Esophagus squamous epithelium (tissue), 5 donors: ENCODE data around the gene CHKB. TPM values are rescaled to one million over a fixed set of nuclear protein-coding genes. Genes with fewer than 3 reads are reported as not detected.
A peak's percentile ranks its signal among the peaks of the same experiment; 100 is the strongest.

Source experiments
- DNase-seq: peaks from one replicate; lab custom pipeline; 2025; lab: John Stamatoyannopoulos, UW
- H3K27ac ChIP-seq, 4 donors: fragments of 200-600 bp; sonication (generic); one replicate each; pipeline ENCODE4 v1.5.1; 2016 to 2019; ENCODE audit warnings: mild to moderate bottlenecking in 1 of 4
- H3K27me3 ChIP-seq, 4 donors: fragments of 200-600 bp; sonication (generic); 1 replicate in 3 of 4; 2 replicates in 1 of 4; pipeline versions ENCODE4 v1.5.1 to v1.6.0; 2017 to 2021; ENCODE audit warnings: antibody characterized with exemption in 1 of 4
- H3K36me3 ChIP-seq, 3 donors: fragments of 200-600 bp; sonication (generic); one replicate each; pipeline ENCODE4 v1.5.1; 2016 to 2019
- H3K4me1 ChIP-seq, 3 donors: fragments of 200-600 bp; sonication (generic); one replicate each; pipeline ENCODE4 v1.5.1; 2017 to 2019
- H3K4me3 ChIP-seq, 4 donors: fragments of 200-600 bp; sonication (generic); 1 replicate in 3 of 4; 2 replicates in 1 of 4; pipeline ENCODE4 v1.5.1; 2016 to 2019; ENCODE audit warnings: mild to moderate bottlenecking in 2 of 4, moderate library complexity in 1 of 4
- H3K9me3 ChIP-seq, 3 donors: fragments of 200-600 bp; sonication (generic); one replicate each; pipeline ENCODE4 v1.5.1; 2016 to 2019
- CTCF ChIP-seq, 6 experiments: fragments of 450-650 bp in 4 of 6; fragments of 200-600 bp in 2 of 6; sonication (generic) in 2 of 6; IDR thresholded peaks; one replicate each; pipeline ENCODE4 v1.5.1; 2016 to 2019; ENCODE audit warnings: antibody characterized with exemption in 6 of 6, mild to moderate bottlenecking in 4 of 6, moderate library complexity in 4 of 6
- POLR2A ChIP-seq, 4 donors: fragments of 450-650 bp; IDR thresholded peaks; one replicate each; pipeline ENCODE4 v1.6.1; 2017; ENCODE audit warnings: antibody characterized with exemption in 4 of 4, mild to moderate bottlenecking in 4 of 4, moderate library complexity in 3 of 4
- WGBS, 2 donors: methylation state at CpG; one replicate each; pipeline ENCODE4 v1.1.5; 2018; 5-methylcytosine and 5-hydroxymethylcytosine counted together
- intact Hi-C: fragments of 100-400 bp; cut with DNase I; formaldehyde crosslinking; loops from one replicate; pipeline ENCODE4 v1.15.0; 2022
- total RNA-seq, 4 donors: library from RNA; depleted of rRNA; stranded (reverse); fragments of >200 nt; gene quantifications; one replicate each; pipeline ENCODE4 v1.1.0, GENCODE V29; 2016
- donor health status: DM: yes; HTN: yes; CAD: no.

The CHKB gene
- total RNA-seq, 4 donors from 2014 or later: 16.7 to 51.2 (median 35.4) TPM

DNA sequence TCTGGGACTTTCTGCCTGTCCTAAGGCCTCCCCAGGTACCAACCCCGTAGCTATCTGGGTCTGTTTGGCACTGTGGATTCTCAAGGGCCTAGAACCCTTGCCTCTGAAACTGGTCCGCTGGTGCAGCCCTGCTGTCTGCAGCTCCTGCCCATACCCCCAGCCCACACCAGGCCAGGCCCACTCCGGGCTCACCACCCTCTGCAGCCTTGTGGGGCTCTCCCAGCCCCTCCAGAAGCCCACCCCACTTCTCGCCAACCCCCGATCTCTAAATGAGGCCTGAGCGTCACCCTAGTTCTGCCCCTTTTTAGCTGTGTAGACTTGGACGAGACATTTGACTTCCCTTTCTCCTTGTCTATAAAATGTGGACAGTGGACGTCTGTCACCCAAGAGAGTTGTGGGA is 32.3 kb downstream of the CHKB start:
- Histone ChIP-seq H3K4me1 (peaks cover 3 to 40% (median 7%) of the 10 kb centered on the region in 3 donors), H3K9me3 (no peaks in the 10 kb centered on the region), H3K4me3 (no peak overlapping the region), H3K36me3 (no peaks in the 10 kb centered on the region), H3K27ac (no peak overlapping the region), H3K27me3 (peaks cover 0 to 59% (median 0%) of the 10 kb centered on the region in 4 donors)
- 68 to 84% methylated on average over 3 to 5 of the region's 8 CpGs for WGBS, 2 donors
- no peak for TF ChIP-seq CTCF (IDR thresholded peaks at IDR 0.05)
- TF ChIP-seq POLR2A (IDR thresholded peaks at IDR 0.05): no peak
- intact Hi-C loops: no loop called here
- DNase-seq: no peak

GRCh38 chr22:50548921-50549790 is 33.5 kb downstream of the CHKB start:
- peak overlapping the region; percentile 5 to 59 (median 30) for H3K4me3 ChIP-seq
- TF ChIP-seq POLR2A (IDR thresholded peaks at IDR 0.05) (no peak), CTCF (IDR thresholded peaks at IDR 0.05) (no peak)
- intact Hi-C loops: no loop called here
- H3K27me3 ChIP-seq: peaks cover 0 to 69% (median 0%) of the 10 kb centered on the region in 4 donors
- peaks cover 14 to 52% (median 20%) of the 10 kb centered on the region in 3 donors for H3K4me1 ChIP-seq
- H3K27ac ChIP-seq: peak overlapping the region in 3 of 4 donors; percentile 18 to 50 (median 49)
- no peaks in the 10 kb centered on the region for H3K9me3 ChIP-seq
- H3K36me3 ChIP-seq: no peaks in the 10 kb centered on the region
- no peak for DNase-seq
- WGBS, 2 donors: 85% methylated on average over 23 of the region's 68 CpGs; no CpG with 5 or more reads in 1 of the 2 donors

DNA sequence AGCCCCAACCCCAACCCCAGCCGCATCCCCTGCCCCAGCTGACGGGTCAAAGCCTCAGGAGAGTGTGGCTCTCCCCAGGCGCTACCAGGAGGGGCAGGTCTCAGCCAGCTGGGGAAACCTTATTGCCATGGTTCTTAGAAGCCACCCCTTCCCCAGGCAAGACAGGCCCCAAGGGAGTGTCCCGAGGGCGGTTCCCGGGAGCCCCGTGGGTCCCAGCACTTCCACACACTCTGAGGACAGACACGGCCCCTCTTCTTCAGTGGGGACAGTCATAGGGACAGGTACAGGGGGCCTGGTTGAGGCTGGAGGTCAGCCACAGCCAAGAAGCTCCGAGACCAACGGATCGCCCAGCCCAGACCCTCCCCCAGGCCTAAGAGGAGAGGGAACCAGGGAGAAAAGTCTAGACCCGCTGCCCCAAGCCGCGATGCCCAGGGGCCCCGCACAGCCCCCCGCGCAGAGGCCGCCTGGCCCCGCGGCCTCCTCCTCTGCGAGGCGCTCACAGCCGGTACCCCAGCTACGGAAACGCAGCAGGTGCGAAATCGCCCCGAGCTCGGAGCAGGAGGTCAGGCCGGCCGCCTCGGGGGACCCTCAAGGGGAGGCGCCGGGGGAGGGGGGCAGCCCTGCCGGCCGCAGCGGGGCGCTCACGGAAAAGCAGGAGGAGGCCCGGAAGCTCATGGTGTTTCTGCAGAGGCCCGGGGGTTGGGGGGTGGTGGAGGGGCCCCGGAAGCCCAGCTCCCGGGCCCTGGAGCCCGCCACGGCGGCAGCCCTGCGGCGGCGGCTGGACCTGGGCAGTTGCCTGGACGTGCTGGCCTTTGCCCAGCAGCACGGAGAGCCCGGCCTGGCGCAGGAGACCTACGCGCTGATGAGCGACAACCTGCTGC is 34.4 kb downstream of the CHKB start:
- intact Hi-C loops: no loop called here
- Histone ChIP-seq H3K4me1 (peaks cover 18 to 60% (median 28%) of the 10 kb centered on the region in 3 donors), H3K36me3 (no peaks in the 10 kb centered on the region), H3K27ac (peak overlapping the region in 3 of 4 donors; percentile 18 to 50 (median 49)), H3K4me3 (peak overlapping the region; percentile 5 to 59 (median 30)), H3K27me3 (peaks cover 0 to 69% (median 0%) of the 10 kb centered on the region in 4 donors), H3K9me3 (no peaks in the 10 kb centered on the region)
- TF ChIP-seq CTCF (IDR thresholded peaks at IDR 0.05): no peak
- peak in 1 of 4 donors; percentile 23 for TF ChIP-seq POLR2A (IDR thresholded peaks at IDR 0.05)
- no peak for DNase-seq
- 93% methylated on average over 6 of the region's 56 CpGs; no CpG with 5 or more reads in 1 of the 2 donors for whole genome bisulfite sequencing, 2 donors

DNA sequence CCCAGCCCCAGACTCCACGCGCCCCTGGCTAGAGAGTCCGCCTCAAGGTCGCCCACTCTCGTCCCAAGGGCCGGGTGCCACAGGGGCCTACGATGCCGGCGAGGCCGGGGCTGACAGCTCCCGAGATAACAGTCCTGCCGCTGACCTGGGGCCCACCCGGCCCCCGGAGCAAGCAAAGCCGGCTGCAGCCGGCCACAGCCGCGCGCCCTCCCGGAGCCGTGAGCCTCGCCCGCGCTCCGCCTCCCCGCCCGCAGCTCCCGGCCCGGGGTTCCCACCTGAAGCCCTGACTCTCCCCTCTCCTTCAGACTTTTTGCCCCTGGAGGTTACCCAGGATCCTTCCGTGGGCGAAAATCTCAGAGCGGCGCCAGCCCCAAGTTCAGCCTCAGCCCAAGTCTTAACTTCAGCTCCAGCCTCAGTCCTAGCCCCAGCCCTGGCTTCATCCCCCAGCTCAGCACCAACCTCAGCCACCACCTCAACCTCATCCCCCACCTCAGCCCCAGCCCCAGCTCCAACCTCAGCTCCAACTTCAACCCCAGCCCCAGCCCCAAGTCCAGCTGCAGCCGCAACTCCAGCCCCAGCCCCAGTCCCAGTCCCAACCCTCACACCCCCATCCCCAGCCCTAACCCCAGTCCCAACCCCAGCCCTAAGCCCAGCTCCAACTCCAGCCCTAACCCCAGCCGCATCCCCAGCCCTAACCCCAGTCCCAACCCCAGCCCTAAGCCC is 35.2 kb downstream of the CHKB start:
- Histone ChIP-seq H3K27me3 (peaks cover 0 to 69% (median 0%) of the 10 kb centered on the region in 4 donors), H3K9me3 (no peaks in the 10 kb centered on the region), H3K4me1 (peaks cover 18 to 68% (median 37%) of the 10 kb centered on the region in 3 donors), H3K27ac (no peak overlapping the region), H3K4me3 (no peak overlapping the region), H3K36me3 (no peaks in the 10 kb centered on the region)
- no peak for TF ChIP-seq CTCF (IDR thresholded peaks at IDR 0.05)
- TF ChIP-seq POLR2A (IDR thresholded peaks at IDR 0.05): no peak
- DNase-seq: no peak
- intact Hi-C loops: no loop called here
- WGBS, 2 donors: 31 to 67% methylated on average over 5 to 12 of the region's 35 CpGs
